ENCODE measurements around the gene MAN1A2.
A peak's percentile ranks its signal among the peaks of the same experiment; 100 is the strongest.
"Not testable (repeated sequence)": the region's sequence is repeated elsewhere in the genome, so short reads cannot be mapped to it uniquely, and the experiment has no call there.

Gene MAN1A2

DNA sequence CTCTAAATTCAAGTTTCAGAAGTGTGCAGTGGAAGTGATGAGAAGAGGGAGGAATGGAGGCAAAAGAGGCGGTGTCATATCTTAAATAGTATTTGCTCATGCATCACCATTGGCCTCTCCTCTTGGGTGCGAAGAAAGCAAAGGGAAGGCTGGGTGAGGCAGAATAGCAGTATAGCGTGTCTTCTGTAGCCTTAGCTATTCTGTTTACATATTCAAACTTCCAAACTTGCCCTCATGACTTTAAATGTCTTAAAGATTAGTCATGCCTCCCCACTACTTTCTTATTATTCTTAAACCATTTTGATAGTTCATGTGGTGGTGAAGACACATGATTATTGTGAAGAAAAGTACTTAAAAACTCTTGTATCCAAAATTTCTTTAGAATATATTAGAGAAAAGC, 134.0 kb downstream of the MAN1A2 start:
- no peak for DNase-seq

DNA sequence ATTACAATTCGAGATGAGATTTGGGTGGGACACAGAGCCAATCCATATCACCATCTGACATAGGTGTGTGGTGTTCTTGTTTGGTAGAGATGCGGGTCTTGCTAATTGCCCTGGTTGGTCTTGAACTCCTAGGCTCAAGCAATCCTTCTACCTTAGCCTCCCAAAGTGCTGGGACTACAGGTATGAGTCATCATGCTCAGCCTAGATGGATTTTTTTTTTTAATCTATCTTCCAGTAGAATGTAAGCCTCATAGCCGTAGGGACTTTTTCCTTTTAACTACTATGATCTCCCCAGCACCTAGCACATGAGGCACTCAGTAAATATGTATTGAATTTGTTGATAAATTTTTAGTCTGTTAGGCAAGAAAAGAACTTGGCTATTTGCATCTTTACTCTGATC, 144.0 kb downstream of the MAN1A2 start:
- DNase-seq, result no peak

DNA sequence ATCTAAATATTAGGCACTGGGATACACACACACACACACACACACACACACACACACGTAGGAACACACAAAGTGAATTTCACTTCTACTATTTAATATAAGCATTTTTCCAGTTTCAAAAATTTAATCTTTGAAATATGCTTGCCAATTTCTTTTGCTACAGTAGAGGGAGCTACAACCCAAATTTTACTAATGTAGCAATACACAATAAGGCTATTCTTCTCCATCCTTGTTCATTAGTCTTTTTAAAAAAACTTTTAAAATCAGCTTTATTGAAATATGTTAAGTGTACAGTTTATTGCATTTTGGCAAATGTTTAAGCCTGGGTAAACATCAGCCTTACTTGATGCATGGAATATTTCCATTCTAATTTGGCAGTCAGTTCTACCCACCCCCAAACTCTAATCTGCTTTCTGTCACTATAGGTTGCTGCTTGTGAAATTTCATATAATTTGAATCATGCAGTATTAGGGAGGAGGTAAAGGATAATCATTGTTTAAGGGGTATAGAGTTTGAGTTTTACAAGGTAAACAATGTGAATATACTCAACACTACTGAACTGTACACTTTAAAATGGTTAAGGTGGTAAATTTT, 145.6 kb downstream of the MAN1A2 start:
- DNase-seq, result no peak

DNA sequence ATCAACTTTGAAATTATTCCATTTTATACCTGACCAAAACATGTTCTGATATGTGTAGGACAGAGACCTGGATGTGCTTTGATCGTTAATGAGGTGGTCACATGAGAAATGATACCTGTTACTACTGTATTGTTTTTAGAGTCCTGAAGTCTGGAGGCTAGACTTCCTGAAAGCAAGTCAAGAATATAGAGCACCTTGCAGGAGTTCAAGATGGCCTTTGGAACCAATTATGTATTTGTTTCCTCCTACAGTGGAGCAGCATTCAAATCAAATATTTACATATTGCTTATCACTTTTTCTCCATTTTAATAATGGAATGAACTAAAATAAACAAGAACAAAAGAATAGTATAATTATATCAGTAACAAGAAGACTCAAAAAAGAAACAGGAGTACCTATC, 155.9 kb downstream of the MAN1A2 start:
- DNase-seq, result no peak

DNA sequence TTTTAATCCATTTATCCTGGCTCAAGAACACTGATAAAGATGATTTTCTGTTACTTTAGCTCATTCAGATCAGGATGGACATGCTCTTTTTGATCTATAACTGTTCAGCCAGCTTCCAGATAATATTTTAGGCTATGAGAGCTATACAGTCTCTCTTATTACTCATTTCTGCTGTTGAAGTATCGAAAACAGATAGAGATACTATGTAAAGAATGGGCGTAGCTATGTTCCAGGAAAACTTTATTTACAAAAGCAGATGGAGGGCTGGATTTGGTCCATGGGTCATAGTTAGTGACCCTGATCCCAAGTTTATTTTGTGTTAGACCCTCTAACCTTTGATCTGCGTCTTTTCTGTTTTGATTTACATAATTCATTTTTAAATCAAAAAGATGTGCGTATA, 159.8 kb downstream of the MAN1A2 start:
- no peak for DNase-seq

DNA sequence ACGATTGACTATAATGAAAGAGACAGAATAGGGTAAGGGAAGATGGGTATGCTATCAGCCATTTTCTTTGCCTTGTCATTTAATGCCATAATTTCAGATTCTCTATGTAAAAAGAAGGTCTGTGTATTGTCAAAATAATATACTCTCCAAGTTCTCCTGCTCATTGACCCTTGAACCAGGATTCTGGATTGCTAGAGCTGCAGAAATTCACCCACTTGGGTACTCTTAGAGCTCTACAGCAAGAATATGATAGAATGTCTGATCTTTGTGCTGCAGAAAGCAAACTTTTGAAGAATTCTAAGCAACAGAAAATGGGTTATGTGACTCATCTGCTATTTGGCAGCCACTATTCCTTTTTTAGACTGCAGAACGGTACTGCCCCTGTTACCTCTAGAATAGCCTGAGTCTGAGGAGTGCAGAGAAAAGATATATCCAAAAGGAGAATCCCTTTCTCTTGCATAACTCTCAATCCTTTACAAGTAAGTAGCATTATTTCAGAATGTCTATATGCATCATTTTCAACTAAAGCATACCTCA, 160.4 kb downstream of the MAN1A2 start:
- no peak for DNase-seq

DNA sequence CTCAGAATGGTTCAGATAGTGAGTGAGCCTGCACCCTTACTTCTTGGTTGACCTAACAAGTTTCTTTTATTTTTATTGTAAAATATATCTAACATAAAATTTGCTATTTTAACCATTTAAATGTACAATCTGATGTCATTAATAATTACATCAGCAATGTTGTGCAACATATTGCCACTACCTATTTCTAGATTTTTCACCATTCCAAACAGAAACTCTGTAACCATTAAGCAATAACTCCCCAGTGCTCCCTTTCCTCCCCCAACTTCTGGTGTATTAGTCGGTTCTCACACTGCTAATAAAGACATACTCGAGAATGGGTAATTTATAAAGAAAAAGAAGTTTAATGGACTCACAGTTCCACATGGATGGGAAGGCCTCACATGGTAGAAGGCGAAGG, 162.4 kb downstream of the MAN1A2 start:
- DNase-seq, result no peak

DNA sequence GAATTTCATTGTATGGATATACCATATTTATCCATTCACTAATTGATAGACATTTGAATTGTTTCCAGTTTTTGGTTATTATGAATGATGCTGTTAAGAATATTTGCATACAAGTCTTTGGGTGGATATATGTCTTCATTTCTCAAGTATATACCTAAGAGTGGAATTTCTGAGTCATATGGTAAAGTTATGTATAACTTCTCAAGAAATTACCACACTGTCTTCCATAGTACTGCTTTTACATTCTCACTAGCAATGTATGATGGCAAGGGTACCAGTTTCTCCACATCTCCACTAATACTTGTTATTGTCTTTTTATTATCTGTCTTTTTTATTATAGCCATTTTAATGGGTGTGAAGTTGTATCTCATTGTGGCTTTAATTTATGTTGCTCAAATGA, 164.0 kb downstream of the MAN1A2 start:
- no peak for DNase-seq

DNA sequence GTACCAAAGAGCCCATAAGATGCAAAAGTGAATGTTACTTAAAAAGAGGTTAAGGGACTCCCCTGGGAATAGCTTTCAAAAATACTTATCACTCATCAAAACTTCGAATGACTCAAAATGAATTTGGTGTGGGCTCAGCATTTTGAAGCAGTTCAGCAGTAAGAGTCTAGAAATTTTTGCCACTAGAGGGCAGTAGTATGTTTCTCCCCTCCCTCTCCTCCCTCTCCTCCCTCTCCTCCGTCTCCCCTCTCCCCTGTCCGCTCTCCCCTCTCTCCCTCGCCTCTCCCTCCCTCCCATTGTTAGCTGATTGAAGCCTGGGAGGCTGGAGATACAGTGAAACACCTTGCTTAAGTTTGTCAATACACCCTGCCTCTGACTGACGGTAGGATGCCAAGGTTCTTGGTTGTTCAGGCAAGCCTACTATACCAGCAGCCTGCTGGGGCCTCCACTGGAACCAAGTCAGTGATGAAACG, 167.8 kb downstream of the MAN1A2 start:
- peak; percentile 31 to 38 for DNase-seq

DNA sequence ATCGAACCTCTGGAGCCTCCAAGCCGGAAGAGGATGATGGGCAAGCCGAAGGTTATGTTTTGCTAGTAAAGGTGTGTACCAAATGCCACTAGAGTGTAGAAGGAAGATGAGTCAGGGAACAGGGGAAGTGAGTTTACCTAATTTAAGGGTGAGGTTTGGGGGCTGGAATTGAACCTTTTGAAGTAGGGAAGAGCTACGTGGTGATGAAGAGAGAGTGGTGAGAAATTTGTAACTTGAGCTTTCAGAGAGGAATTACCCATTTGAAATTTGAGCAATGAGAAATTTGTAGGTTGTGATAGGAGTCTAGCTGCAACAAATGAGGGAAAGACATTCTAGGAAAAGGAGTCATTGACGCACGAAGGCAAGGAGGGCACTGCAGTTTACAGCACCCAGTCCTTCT, 168.6 kb downstream of the MAN1A2 start:
- no peak for DNase-seq

DNA sequence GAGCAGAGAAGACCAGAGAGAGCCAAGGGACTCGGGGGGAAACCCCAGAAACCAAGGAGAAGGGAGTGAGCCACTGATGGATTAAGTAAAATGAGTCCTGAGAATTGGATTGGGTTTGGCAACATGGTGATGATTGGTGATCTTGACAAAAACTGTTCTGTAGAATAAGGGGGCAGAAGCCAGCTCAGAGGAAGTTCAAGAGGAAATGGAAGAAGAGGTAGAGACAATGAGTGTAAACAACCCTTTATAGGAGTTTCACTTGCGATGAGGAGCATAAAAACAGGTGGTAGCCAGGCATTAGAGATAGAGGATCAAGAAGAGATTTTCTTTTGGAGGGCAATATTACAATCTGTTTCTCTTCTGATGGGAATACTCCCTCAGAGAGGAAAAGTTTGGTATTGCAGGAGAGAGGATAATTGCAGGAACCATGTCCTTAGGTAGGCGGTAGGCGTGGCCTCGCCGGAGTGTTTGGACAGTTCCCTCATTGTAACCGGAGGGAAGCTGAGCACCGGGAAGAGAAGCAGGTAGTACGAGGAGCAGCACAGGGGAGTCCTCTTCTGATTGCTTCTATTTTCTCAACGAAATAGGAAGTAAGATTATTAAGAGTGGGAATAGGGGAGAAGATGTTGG, 170.2 kb downstream of the MAN1A2 start:
- no peak for DNase-seq

DNA sequence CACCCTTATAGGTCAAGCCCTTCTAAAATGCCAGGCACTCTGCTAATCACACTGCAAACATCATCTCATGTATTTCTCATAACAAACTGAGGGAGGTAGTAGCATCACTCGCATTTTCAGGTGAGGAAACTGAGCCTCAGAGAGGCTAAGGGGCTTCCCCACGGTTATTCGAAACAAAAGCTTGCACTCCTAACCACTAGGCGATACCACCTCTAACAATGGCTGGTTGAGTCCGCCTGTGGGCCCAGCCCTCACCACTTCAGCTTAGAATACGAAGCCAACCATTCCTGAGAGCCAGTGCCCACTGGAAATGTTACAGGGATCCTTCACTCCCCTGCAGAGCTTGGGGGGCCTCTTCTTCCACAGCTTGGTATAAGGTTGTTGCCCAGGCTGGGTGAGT, 173.3 kb downstream of the MAN1A2 start:
- no peak for DNase-seq

DNA sequence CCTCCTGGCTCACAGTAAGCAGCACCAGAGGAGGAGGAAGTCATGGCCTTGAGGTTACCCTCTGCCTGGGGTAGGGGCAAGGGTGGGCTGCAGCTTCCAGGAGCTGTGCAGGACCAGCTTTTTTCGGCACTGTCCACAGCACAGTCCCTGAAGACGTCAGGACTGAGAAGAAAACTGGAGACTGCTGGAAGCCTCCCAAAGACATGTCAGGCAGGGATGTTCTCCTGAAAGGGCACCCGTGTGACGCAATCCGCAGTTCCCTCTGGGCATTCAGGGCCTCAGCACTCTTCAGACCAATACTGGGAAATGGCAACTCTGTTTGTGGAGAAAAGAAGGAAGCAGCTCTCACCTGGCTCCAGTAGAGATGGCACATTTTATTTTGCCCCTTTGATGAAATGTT, 173.8 kb downstream of the MAN1A2 start:
- DNase-seq, result no peak

DNA sequence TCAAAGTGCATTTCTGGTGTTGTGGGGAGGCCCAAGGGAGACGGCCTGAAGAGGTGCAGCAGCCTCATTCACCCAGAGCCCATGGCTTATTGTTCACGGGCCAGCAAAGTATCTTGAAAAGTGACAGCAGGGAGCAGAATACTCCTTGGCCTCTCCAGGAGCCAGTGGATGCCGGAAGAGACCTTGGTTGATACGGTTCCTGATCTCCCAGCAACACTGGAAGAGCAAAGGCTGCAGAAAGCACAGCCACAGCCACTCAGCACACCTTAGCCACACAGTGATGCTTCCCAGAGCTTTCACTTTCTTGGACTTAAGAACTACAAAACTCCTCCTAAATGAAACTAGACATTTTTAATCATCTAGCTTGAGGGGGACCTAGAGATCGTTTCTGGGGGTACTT, 174.3 kb downstream of the MAN1A2 start:
- no peak for DNase-seq

DNA sequence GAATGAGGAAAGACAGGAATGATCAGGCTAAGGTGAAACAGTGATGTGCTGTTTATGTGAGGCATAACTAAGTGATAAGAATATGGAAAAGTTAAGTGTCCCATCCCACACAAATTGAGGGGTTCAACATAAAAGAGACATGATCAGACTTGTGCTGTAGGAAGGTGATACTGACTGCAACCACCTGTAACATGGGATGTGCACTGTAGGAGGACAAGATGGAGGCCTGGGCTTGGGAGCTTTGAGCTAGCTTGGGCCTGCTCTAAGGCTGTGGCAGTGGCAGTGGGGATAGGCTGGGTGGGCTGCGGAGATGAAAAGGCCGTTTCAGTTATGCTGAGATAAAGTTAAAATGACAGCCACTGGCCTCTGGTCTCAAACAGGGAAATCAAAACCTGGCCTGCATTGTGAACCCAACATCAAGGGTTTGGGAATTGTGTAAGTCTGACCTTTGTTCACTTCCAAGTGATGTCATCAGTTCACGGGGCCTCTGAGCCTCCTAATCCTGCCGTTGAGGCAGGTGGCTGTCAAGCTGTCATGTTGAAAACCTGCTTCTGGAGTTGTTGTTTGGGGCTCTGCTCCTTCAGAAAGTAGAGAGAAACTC, 177.4 kb downstream of the MAN1A2 start:
- no peak for DNase-seq

DNA sequence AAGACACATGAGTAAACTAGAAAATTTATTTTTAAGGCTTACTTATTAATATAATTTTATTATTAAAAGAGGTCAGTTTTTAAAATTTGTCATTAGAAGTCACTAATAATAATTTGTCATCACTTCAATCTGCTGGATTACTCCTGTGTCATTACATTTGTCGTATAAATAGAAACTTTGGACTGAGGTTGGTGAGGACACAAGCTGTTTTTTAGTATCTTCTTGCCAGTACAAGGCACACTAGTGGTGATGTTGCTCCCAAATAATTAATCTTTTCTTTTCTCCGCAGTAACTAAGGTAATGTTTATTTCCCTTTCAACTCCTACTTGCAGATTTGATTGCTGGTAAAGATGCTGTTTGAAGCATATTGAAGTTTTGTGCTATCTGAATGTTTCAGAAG, 179.2 kb downstream of the MAN1A2 start:
- no peak for DNase-seq

DNA sequence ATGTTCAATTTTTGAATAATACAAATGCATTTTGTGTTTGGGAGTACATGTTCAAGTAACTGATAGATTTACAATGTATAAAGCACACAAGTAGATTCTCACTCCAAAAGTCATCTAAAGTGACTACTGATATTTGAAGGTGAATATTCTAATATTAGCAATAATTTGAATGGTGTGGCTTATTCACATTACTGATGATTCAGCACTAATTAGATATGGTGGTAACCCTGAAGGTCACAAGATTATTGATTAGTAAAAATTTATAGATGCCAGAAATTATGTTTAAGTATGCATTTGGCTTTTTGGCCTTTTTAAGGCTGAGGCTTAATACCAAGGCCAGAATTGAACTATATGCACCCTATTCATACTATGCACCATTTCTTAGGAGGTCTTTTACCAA, 186.2 kb downstream of the MAN1A2 start:
- no peak for DNase-seq

DNA sequence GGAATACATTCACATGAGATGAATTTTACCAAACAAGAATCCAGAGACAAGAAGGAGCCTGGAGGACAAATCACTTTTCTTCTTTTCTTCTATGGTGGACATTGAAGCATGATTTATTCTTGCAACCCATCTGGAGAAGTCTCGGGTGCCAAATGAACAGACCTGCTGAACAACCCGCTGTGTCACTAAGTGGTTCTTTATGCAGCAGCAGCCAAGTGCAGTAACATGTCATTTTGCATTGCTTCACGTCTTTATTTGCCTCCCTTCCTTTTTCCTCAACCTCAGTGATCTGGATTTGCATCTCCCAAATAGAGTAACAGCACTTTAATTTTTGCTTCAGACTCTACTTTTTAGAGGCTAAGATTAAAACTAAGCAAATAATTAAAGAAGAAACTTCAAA, 188.6 kb downstream of the MAN1A2 start:
- no peak for DNase-seq

DNA sequence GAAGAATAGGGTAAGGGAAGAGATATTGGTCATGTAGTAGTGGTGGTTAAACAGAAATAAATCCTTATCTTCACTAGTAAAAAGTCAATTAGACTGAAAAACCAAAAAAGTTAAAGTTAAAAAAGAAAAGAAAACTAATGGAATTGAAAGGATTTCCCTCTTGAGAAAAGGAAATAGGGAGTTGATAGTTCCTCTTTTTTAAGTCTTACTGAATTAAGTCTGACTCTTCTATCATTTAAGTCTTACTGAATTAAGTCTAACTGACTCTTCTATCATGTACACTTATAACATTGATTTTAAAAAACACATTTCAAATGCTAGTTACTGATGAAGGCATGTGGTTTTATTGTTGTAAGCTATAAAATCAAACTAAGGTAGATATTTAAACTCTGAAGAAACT, 189.1 kb downstream of the MAN1A2 start:
- no peak for DNase-seq

DNA sequence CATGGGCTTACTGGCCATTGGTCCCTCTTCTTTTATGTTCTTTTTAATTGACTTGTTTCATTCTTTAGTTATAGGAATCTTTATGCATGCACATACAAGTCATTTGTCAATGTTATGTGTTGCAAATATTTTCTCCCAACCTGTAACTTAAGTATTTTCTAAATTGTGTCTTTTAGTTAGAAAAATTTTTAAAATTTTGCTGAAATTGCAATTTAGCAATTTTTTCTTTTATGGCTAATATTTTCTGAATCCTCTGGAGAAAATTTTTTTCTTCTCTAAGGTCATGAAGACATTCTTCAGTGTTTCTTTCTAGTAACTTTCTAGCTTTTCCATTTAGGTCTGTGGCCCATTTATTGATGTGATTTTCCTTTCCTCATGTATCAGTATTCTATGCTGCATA, 189.7 kb downstream of the MAN1A2 start:
- no peak for DNase-seq

DNA sequence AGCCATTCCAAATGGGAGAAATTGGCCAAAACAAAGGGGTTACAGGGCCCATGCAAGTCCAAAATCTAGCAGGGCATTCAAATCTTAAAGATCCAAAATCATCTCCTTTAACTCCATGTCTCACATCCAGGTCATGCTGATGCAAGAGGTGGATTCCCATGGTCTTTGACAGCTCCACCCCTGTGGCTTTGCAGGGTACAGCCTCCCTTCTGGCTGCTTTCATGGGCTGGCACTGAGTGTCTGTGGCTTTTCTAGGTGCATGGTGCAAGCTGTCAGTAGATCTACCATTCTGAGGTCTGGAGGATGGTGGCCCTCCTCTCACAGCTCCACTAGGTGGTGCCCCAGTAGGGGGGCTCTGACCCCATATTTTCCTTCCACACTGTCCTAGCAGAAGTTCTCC, 191.2 kb downstream of the MAN1A2 start:
- not testable (repeated sequence) for DNase-seq

DNA sequence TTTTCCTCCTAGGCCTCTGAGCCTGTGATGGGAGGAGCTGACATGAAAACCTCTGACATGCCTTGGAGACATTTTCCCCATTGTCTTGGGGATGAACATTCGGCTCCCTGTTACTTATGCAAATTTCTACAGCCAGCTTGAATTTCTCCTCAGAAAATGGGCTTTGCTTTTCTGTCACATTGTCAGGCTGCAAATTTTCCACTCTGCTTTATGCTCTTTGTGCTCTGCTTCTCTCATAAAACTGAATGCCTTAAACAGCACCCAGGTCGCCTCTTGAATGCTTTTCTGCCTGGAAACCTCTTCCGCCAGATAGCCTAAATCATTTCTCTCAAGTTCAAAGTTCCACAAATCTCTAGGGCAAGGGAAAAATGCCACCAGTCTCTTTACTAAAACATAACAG, 191.9 kb downstream of the MAN1A2 start:
- no peak for DNase-seq

DNA sequence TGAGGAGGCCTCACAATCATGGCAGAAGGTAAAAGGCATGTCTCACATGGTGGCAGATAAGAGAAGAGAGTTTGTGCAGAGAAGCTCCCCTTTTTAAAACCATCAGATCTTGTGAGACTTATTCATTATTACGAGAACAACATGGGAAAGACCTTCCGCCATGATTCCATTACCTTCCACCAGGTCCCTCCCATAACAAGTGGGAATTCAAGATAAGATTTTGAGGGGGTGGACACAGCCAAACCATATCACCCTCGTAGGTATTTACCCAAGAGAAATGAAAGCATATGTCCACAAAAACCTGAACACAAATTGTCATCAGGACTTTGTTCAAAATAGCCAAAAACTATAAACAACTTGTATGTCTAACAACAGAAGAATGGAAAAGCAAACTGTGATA, 192.7 kb downstream of the MAN1A2 start:
- no peak for DNase-seq

DNA sequence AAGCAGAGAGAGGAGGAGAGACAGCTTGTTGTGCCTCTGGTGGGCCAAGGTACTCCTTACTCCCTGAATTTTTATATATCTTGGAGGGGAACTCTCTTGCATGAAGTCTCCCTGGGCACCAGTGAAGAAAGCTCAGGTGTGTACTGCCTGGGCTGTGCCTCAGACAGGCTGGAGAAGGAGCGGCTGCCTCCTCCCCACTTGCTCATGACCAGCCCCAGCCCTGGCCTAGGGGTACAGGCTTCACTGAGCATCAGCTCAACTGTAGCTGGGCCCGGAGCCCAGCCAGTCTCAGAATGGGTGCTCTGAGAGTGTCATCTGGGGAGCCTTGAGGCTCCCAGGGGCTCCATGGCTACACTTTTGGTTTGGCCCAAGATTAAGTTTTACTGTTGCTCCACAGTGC, 193.8 kb downstream of the MAN1A2 start:
- no peak for DNase-seq

DNA sequence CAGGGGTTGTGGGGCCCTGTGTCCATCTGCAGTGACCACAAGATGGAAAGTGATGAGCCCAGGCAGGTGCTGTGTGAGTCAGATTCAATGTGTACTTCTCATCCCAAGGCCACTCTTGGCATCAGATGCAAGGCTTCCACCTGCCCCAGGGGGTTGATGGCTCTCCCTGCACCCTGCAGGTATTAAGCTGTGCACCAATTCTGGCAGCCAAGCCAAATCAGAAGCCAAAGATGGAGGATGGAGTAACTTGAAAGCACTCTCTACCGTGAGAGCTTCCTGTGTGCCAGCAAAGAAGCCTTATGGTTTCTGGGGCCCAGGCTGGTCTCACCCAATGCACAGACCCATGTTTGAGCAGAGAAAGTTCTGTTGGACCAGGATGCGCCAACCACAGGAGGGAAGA, 194.3 kb downstream of the MAN1A2 start:
- no peak for DNase-seq

All from activated CD4-positive, alpha-beta T cell treated with anti-CD3 and anti-CD28 coated beads, Interleukin-2, amount 50 U/mL, for 48 hours (primary cell).